Endodermal cell (in vitro differentiated cells): ENCODE results near the gene SLIT1. TPM values are rescaled to one million over a fixed set of nuclear protein-coding genes. Genes with fewer than 3 reads are reported as not detected.

Experiments used
- DNase-seq: peaks from one replicate; pipeline ENCODE4 v3.0.0-alpha.2; 2017
- H3K27ac ChIP-seq: 2 replicates; pipeline ENCODE4 v1.5.1; 2013; ENCODE audit warnings: mild to moderate bottlenecking, low read depth, low read length, moderate library complexity
- H3K27me3 ChIP-seq: 2 replicates; pipeline ENCODE4 v1.6.1; 2013; ENCODE audit warnings: mild to moderate bottlenecking, low read length, moderate library complexity; ENCODE audit not compliant: insufficient read depth, control insufficient read depth, poor library complexity, severe bottlenecking
- H3K36me3 ChIP-seq: 2 replicates; pipeline ENCODE4 v1.7.0; 2013; ENCODE audit warnings: mild to moderate bottlenecking, low read length, moderate library complexity; ENCODE audit not compliant: control insufficient read depth, insufficient read depth
- H3K4me1 ChIP-seq: one replicate; pipeline ENCODE4 v1.7.0; 2013; ENCODE audit warnings: low read length; ENCODE audit not compliant: control insufficient read depth, insufficient read depth
- H3K4me3 ChIP-seq: 2 replicates; pipeline ENCODE4 v1.5.1; 2013; ENCODE audit warnings: mild to moderate bottlenecking, low read length, moderate library complexity
- H3K9ac ChIP-seq: 2 replicates; pipeline ENCODE4 v1.6.1; 2013; ENCODE audit warnings: mild to moderate bottlenecking, low read length, moderate library complexity; ENCODE audit not compliant: poor library complexity, severe bottlenecking; ENCODE audit errors: extremely low read depth
- H3K9me3 ChIP-seq: 2 replicates; pipeline ENCODE4 v1.6.1; 2013; ENCODE audit warnings: mild to moderate bottlenecking, low read length, moderate library complexity; ENCODE audit not compliant: control insufficient read depth
- H3K27ac Mint-ChIP-seq: 2 replicates; pipeline ENCODE4 v1.8.0; 2020; ENCODE audit warnings: mixed read lengths
- H3K27me3 Mint-ChIP-seq: 2 replicates; pipeline ENCODE4 v1.8.0; 2021; ENCODE audit warnings: mild to moderate bottlenecking, mixed read lengths; ENCODE audit not compliant: insufficient read depth
- H3K36me3 Mint-ChIP-seq: 2 replicates; pipeline ENCODE4 v1.8.0; 2020; ENCODE audit warnings: low read depth, mixed read lengths
- H3K4me1 Mint-ChIP-seq: 2 replicates; pipeline ENCODE4 v1.8.0; 2020; ENCODE audit warnings: mixed read lengths
- H3K4me3 Mint-ChIP-seq: 2 replicates; pipeline ENCODE4 v1.8.0; 2020; ENCODE audit warnings: mild to moderate bottlenecking, moderate library complexity, mixed read lengths
- H3K9me3 Mint-ChIP-seq: 2 replicates; pipeline ENCODE4 v1.8.0; 2020; ENCODE audit warnings: mild to moderate bottlenecking, mixed read lengths
- CTCF ChIP-seq: fragments of 200-600 bp; sonication (generic); conservative IDR thresholded peaks from 2 replicates; pipeline ENCODE4 v1.5.0; 2021; ENCODE audit warnings: antibody characterized with exemption, mild to moderate bottlenecking
- WGBS, 2 experiments: methylation state at CpG; one replicate each; pipeline versions ENCODE4 v1.1.5 to v1.1.7; 2013; ENCODE audit warnings: missing lambda C conversion rate in 2 of 2, mixed read lengths in 1 of 2; ENCODE audit not compliant: insufficient coverage in 1 of 2, insufficient read length in 1 of 2; 5-methylcytosine and 5-hydroxymethylcytosine counted together
- total RNA-seq, 2 donors: library from RNA; stranded (reverse); fragmentation: NEBNext Ultra II Directional in 1 of 2; extraction: Animal tissue kit (Norgen Biotek cat#: 25700) in 1 of 2; gene quantifications; 2 replicates in 1 of 2; 3 replicates in 1 of 2; pipeline ENCODE4 v1.2.1, GENCODE V29; 2021

SLIT1 gene
- total RNA-seq, 2 donors from 2014 or later: 0.97 to 2.4 TPM

DNA sequence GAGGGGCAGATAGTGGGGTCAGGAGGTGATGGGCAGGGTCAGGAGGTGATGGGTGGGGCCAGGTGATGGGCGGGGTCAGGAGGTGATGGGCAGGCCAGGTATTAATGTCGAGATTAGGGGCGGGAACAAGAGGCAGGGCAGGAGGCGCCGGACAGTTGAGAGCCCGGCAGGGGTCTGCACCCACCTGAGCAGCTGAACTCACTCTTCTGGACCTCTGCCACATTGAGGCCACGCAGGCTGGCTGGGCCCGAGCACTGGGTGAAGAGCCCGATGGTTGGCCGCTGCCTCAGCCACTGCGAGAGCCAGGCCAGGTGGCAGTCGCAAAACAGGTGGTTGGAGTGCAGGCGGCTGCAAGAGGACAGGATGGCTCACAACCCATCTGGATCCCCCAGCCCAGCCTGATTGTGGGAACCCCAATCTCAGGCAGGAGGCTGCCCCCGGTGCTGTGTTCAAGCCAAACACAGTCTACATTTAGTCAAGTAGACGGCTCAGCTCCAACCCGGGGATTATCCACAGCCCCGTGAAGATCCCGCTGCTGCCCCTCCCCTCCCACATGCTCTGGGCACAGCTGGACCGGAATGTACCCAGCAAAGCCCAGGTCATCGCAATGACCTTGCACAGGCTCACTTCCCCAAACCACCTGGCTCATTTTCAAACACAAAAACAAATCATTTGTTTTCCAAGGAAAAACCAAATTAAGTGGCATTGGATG lies 122.3 kb downstream of the SLIT1 start:
- no peaks in the 10 kb centered on the region for H3K27me3 Mint-ChIP-seq
- Histone ChIP-seq H3K9me3 (no peaks in the 10 kb centered on the region), H3K9ac (no peak overlapping the region), H3K27me3 (no peaks in the 10 kb centered on the region), H3K36me3 (no peaks in the 10 kb centered on the region), H3K4me1 (peaks cover 4% of the 10 kb centered on the region), H3K4me3 (no peak overlapping the region), H3K27ac (no peak overlapping the region)
- no peak overlapping the region for H3K4me3 Mint-ChIP-seq
- no peak overlapping the region for H3K27ac Mint-ChIP-seq
- DNase-seq: peak; percentile 57
- WGBS, 2 experiments: 90% methylated on average over 17 to 20 of the region's 20 CpGs
- H3K9me3 Mint-ChIP-seq: no peaks in the 10 kb centered on the region
- H3K36me3 Mint-ChIP-seq: no peaks in the 10 kb centered on the region
- no peak for TF ChIP-seq CTCF
- H3K4me1 Mint-ChIP-seq: peaks cover 9% of the 10 kb centered on the region

DNA sequence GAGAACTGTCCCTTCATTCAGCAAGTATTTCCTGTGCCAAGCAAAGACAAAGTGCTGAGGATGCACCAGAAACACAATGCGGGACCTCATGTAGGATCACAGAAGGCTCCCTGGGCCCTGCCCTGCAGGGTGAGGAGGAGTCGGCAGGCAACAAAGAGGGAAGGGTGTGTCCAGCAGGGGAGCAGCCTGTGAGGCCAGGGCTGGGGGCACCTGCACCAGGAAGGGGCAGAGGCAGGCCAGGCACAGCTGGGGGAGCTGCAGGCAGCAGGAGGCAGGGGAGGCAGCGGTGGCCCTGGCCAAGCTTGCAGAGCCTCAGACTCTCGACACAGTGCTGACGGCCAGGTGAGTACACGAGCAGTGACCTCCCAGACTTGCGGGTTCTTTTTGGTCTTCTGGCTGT lies 123.3 kb downstream of the SLIT1 start:
- no peak overlapping the region for H3K4me3 Mint-ChIP-seq
- no peaks in the 10 kb centered on the region for H3K27me3 ChIP-seq
- H3K27ac Mint-ChIP-seq: no peak overlapping the region
- H3K9me3 ChIP-seq: no peaks in the 10 kb centered on the region
- no peaks in the 10 kb centered on the region for H3K9me3 Mint-ChIP-seq
- H3K27me3 Mint-ChIP-seq: no peaks in the 10 kb centered on the region
- no peaks in the 10 kb centered on the region for H3K36me3 ChIP-seq
- no peak overlapping the region for H3K27ac ChIP-seq
- H3K4me3 ChIP-seq: no peak overlapping the region
- peaks cover 4% of the 10 kb centered on the region for H3K4me1 ChIP-seq
- peak; percentile 63 for DNase-seq
- no peak overlapping the region for H3K9ac ChIP-seq
- no peaks in the 10 kb centered on the region for H3K36me3 Mint-ChIP-seq
- TF ChIP-seq CTCF: no peak
- H3K4me1 Mint-ChIP-seq: peaks cover 9% of the 10 kb centered on the region
- 89 to 94% methylated on average over 6 to 7 of the region's 7 CpGs for WGBS, 2 experiments

- Mint-ChIP-seq H3K4me3 (no peak overlapping the region), H3K27ac (no peak overlapping the region), H3K36me3 (no peaks in the 10 kb centered on the region), H3K9me3 (no peaks in the 10 kb centered on the region), H3K4me1 (peaks cover 9% of the 10 kb centered on the region), H3K27me3 (no peaks in the 10 kb centered on the region)
- Histone ChIP-seq H3K4me1 (peaks cover 4% of the 10 kb centered on the region), H3K9me3 (no peaks in the 10 kb centered on the region), H3K4me3 (no peak overlapping the region), H3K27me3 (no peaks in the 10 kb centered on the region), H3K36me3 (no peaks in the 10 kb centered on the region), H3K9ac (no peak overlapping the region), H3K27ac (no peak overlapping the region)
- WGBS, 2 experiments: 83 to 90% methylated on average over 3 to 5 of the region's 5 CpGs
- TF ChIP-seq CTCF: no peak
- DNase-seq: no peak
Measured at GRCh38 chr10:97062046-97062445, 123.7 kb downstream of the SLIT1 start.
